ENCODE results near the gene FAT2.

FAT2 gene

DNA sequence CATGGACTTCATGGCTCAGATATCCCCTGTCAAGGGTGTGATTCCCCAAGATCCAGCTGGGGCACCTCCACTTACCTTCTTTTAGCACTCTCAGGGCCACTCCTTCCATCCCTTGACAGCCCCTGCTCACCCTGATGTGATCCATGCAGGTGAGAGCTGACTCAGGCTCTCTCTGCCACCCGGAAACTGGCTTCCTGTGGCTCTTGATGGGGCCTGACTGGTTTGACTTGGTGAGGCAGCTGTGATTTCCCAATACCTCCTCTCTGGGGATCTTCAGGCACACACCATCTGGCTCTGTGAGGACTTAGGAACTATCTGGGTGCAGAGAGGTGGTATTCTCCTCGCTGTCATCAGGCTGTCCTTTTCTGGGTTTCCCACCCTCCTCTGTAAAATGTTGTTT is 7.9 kb upstream of the FAT2 start:
- peak; percentile 71 for DNase-seq (ENCODE audit: low read depth)
- no peak for TF ChIP-seq MYC (IDR thresholded peaks at IDR 0.05; ENCODE audit: low read depth, low read length)
- TF ChIP-seq, protein P1, sequence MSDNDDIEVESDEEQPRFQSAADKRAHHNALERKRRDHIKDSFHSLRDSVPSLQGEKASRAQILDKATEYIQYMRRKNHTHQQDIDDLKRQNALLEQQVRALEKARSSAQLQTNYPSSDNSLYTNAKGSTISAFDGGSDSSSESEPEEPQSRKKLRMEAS (IDR thresholded peaks at IDR 0.05; ENCODE audit: low read depth, low read length) = no peak
- TF ChIP-seq, protein P2, sequence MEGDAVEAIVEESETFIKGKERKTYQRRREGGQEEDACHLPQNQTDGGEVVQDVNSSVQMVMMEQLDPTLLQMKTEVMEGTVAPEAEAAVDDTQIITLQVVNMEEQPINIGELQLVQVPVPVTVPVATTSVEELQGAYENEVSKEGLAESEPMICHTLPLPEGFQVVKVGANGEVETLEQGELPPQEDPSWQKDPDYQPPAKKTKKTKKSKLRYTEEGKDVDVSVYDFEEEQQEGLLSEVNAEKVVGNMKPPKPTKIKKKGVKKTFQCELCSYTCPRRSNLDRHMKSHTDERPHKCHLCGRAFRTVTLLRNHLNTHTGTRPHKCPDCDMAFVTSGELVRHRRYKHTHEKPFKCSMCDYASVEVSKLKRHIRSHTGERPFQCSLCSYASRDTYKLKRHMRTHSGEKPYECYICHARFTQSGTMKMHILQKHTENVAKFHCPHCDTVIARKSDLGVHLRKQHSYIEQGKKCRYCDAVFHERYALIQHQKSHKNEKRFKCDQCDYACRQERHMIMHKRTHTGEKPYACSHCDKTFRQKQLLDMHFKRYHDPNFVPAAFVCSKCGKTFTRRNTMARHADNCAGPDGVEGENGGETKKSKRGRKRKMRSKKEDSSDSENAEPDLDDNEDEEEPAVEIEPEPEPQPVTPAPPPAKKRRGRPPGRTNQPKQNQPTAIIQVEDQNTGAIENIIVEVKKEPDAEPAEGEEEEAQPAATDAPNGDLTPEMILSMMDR (IDR thresholded peaks at IDR 0.05; ENCODE audit: low read depth, low read length) = no peak
- no peak for TF ChIP-seq POLR2A (IDR thresholded peaks at IDR 0.05; ENCODE audit: extremely low read depth, insufficient read length)
- no peak overlapping the region for H3K4me3 ChIP-seq (ENCODE audit: low read depth, low read length)

DNA sequence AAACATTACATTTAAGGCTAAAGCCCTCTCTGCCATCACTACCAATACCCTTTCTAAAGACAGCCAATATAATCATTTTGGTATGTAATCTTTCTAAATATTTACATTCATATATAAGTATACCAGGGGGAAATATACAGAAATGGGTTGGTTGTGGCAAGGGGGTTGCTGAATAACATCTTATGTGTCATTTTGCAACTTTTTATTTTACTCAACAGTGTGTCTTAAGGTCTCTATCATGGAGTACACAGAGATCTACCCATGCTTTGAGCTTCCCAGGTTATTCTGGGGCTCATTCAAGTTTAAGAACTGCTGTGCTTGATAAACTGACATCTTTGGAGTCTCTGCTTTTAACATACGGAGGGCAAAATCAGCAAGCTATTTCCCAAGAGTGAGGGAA is 7.4 kb upstream of the FAT2 start:
- TF ChIP-seq MYC (IDR thresholded peaks at IDR 0.05; ENCODE audit: low read depth, low read length) = no peak
- TF ChIP-seq, protein P2 (IDR thresholded peaks at IDR 0.05; ENCODE audit: low read depth, low read length) = no peak
- no peak for TF ChIP-seq POLR2A (IDR thresholded peaks at IDR 0.05; ENCODE audit: extremely low read depth, insufficient read length)
- TF ChIP-seq, protein P1 (IDR thresholded peaks at IDR 0.05; ENCODE audit: low read depth, low read length) = no peak
- H3K4me3 ChIP-seq (ENCODE audit: low read depth, low read length) = no peak overlapping the region
- no peak for DNase-seq (ENCODE audit: low read depth)

DNA sequence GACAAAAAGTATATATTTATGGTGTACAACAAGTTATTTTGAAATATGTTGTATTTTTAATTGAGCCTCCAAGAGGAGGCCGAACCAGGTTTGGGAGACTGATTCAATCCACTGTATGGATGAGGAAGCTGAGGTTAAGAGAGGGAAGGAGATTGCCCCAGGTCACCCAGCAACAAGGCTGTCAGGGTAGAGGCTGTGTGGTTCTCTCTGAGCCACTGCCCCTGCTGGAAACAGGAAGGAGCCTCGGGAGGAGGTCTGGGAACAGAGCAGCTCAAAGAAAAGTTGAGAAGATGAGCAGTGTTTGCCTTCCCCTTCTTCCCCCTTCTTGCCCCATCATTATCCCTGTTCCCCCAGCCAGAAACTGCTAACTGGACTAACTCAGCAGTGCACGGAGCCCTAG is 6.6 kb upstream of the FAT2 start:
- DNase-seq (ENCODE audit: low read depth) = peak; percentile 41
- H3K4me3 ChIP-seq (ENCODE audit: low read depth, low read length) = no peak overlapping the region
- TF ChIP-seq POLR2A (IDR thresholded peaks at IDR 0.05; ENCODE audit: extremely low read depth, insufficient read length) (no peak), MYC (IDR thresholded peaks at IDR 0.05; ENCODE audit: low read depth, low read length) (no peak)
- TF ChIP-seq, protein P2 (IDR thresholded peaks at IDR 0.05; ENCODE audit: low read depth, low read length) = no peak
- TF ChIP-seq, protein P1 (IDR thresholded peaks at IDR 0.05; ENCODE audit: low read depth, low read length) = no peak

DNA sequence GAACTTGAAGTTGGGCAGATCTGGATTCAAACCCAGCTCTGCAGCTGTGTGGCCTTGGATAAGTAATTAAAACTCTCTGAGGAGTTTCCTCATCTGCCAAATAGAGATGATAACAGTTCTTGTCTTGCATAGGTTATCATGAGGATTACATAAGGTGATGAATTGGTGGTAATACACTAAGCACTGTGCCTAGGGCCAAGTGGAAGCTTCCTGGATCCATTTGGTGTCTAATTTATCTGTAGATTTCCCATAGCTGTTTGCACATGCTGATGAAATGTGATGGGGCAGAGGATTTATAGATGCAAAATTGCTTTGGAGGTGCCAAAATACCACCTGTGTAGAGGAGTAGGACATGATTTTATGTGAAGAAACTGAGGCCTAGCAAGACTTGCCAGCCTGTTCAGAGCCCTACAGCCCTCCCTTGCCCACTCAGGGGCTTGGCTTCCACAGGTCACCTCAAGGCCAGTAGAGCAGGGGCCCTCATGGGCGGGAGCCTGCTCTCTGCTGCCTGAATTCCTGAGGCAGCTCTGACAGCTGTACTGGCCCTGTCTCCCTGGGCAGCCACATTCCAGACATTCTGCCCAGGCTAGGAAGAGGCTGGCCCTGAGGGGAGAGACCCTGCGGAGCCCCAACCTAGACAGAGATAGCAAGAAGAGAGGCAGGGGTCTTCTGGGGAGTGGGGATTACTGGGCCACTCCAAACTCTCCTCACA is 5.9 kb upstream of the FAT2 start:
- H3K4me3 ChIP-seq (ENCODE audit: low read depth, low read length) = no peak overlapping the region
- TF ChIP-seq, protein P1 (IDR thresholded peaks at IDR 0.05; ENCODE audit: low read depth, low read length) = no peak
- TF ChIP-seq POLR2A (IDR thresholded peaks at IDR 0.05; ENCODE audit: extremely low read depth, insufficient read length) (no peak), MYC (IDR thresholded peaks at IDR 0.05; ENCODE audit: low read depth, low read length) (no peak)
- TF ChIP-seq, protein P2 (IDR thresholded peaks at IDR 0.05; ENCODE audit: low read depth, low read length) = no peak
- DNase-seq (ENCODE audit: low read depth) = no peak

DNA sequence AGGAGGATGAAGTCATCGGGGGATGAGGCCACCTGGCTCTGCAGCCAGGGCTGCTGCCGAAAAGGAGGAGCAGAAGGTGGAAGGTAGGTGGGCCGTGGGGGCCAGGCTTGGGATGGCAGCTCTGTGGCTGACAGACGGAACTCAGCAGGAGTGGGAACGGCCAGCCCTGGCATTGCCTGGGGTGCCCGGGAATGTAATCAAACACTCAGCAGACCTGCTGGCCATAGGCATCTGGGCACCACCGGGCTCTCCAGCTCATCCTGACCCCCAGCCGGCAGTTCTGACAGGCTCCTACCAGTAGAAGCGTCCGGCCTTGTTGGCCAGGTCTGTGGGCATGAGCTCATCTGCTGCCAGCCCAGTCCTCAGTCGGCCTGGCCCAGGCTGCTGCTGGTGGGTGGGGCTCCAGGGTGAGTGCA is 4.3 kb upstream of the FAT2 start:
- TF ChIP-seq, protein P1 (IDR thresholded peaks at IDR 0.05; ENCODE audit: low read depth, low read length) = no peak
- TF ChIP-seq, protein P2 (IDR thresholded peaks at IDR 0.05; ENCODE audit: low read depth, low read length) = no peak
- TF ChIP-seq MYC (IDR thresholded peaks at IDR 0.05; ENCODE audit: low read depth, low read length) (no peak), POLR2A (IDR thresholded peaks at IDR 0.05; ENCODE audit: extremely low read depth, insufficient read length) (no peak)
- no peak overlapping the region for H3K4me3 ChIP-seq (ENCODE audit: low read depth, low read length)
- no peak for DNase-seq (ENCODE audit: low read depth)
